ENCODE results near the gene CDKL1.
A peak's percentile ranks its signal among the peaks of the same experiment; 100 is the strongest.
"Not testable (repeated sequence)": the region's sequence is repeated elsewhere in the genome, so short reads cannot be mapped to it uniquely, and the experiment has no call there.

The CDKL1 gene

GRCh38 chr14:50320283-50320682 is 76.4 kb downstream of the CDKL1 start:
- no peak overlapping the region for H3K27ac ChIP-seq

GRCh38 chr14:50319721-50320120 is 77.0 kb downstream of the CDKL1 start:
- H3K4me3 ChIP-seq (ENCODE audit: low read depth, low read length), result no peak overlapping the region
- H3K27ac ChIP-seq, result no peak overlapping the region
- no peaks in the 10 kb centered on the region; the same call in 1 of the 2 replicates for H3K36me3 ChIP-seq
- DNase-seq, result no peak
- no peak for TF ChIP-seq CTCF (IDR thresholded peaks at IDR 0.05; ENCODE audit: low read depth, low read length)
- no peaks in the 10 kb centered on the region for H3K9me3 ChIP-seq (ENCODE audit: severe bottlenecking)
- no peaks in the 10 kb centered on the region for H3K27me3 ChIP-seq (ENCODE audit: insufficient read depth, low read depth, severe bottlenecking)

More at GRCh38 chr14:50320283-50320682, 76.4 kb downstream of the CDKL1 start:
- Histone ChIP-seq H3K27me3 (ENCODE audit: insufficient read depth, low read depth, severe bottlenecking) (no peaks in the 10 kb centered on the region), H3K36me3 (no peaks in the 10 kb centered on the region; the same call in none of the 2 replicates), H3K4me3 (ENCODE audit: low read depth, low read length) (no peak overlapping the region), H3K9me3 (ENCODE audit: severe bottlenecking) (no peaks in the 10 kb centered on the region)
- no peak for DNase-seq
- no peak for TF ChIP-seq CTCF (IDR thresholded peaks at IDR 0.05; ENCODE audit: low read depth, low read length)

GRCh38 chr14:50319293-50319692 is 77.4 kb downstream of the CDKL1 start:
- no peak for TF ChIP-seq CTCF (IDR thresholded peaks at IDR 0.05; ENCODE audit: low read depth, low read length)
- H3K27ac ChIP-seq, result no peak overlapping the region
- no peaks in the 10 kb centered on the region; the same call in 1 of the 2 replicates for H3K36me3 ChIP-seq
- H3K4me3 ChIP-seq (ENCODE audit: low read depth, low read length), result no peak overlapping the region
- DNase-seq, result no peak
- H3K27me3 ChIP-seq (ENCODE audit: insufficient read depth, low read depth, severe bottlenecking), result no peaks in the 10 kb centered on the region
- H3K9me3 ChIP-seq (ENCODE audit: severe bottlenecking), result no peaks in the 10 kb centered on the region

GRCh38 chr14:50318031-50318626 is 78.6 kb downstream of the CDKL1 start:
- no peak overlapping the region for H3K4me3 ChIP-seq (ENCODE audit: low read depth, low read length)
- TF ChIP-seq CTCF (IDR thresholded peaks at IDR 0.05; ENCODE audit: low read depth, low read length), result peak; percentile 41
- no peaks in the 10 kb centered on the region for H3K36me3 ChIP-seq
- DNase-seq, result no peak
- H3K27ac ChIP-seq, result no peak overlapping the region
- H3K9me3 ChIP-seq (ENCODE audit: severe bottlenecking), result no peaks in the 10 kb centered on the region
- no peaks in the 10 kb centered on the region for H3K27me3 ChIP-seq (ENCODE audit: insufficient read depth, low read depth, severe bottlenecking)

- H3K4me3 ChIP-seq (ENCODE audit: low read depth, low read length); H3K36me3 ChIP-seq; H3K27ac ChIP-seq; DNase-seq; H3K9me3 ChIP-seq (ENCODE audit: severe bottlenecking); H3K27me3 ChIP-seq (ENCODE audit: insufficient read depth, low read depth, severe bottlenecking): not testable (repeated sequence)
Measured at GRCh38 chr14:50314098-50314497, 82.6 kb downstream of the CDKL1 start.

GRCh38 chr14:50312734-50313054 is 84.0 kb downstream of the CDKL1 start:
- DNase-seq, result no peak

More at GRCh38 chr14:50312734-50313054, 84.0 kb downstream of the CDKL1 start:
- Histone ChIP-seq H3K4me3 (ENCODE audit: low read depth, low read length) (peak overlapping the region; percentile 80), H3K9me3 (ENCODE audit: severe bottlenecking) (no peaks in the 10 kb centered on the region), H3K36me3 (peaks cover 7% of the 10 kb centered on the region; the same call in 1 of the 2 replicates), H3K27me3 (ENCODE audit: insufficient read depth, low read depth, severe bottlenecking) (no peaks in the 10 kb centered on the region), H3K27ac (peak overlapping the region; percentile 95)
- no peak for TF ChIP-seq CTCF (IDR thresholded peaks at IDR 0.05; ENCODE audit: low read depth, low read length)

All from WERI-Rb-1 (cell line).